ENCODE results near the gene NCL.

NCL gene

DNA sequence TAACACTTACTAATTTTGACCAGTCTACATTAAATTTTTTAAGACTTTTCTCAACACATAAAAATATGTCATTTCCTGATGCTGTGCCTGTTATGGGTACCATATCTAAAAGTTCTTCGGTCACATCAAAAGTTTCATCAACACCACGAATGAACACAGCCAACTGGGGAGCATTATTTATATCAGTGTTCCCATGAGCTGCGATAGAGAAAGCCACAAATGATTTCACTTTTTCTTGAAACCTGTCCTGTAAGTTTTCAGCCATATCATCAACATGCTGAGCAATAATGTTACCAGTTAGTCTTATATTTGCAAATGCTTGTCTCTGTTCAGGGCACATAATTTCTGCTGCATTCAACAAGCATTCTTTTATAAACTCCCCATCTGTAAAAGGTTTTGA lies 30.4 kb upstream of the NCL start:
- DNase-seq (ENCODE audit: low read depth): no peak
- H3K4me3 ChIP-seq (ENCODE audit: low read depth, low read length): no peak overlapping the region
- in situ Hi-C loops (cut with HindIII; ENCODE audit: low sequenced_read_pairs): no loop called here
- TF ChIP-seq, protein P1, sequence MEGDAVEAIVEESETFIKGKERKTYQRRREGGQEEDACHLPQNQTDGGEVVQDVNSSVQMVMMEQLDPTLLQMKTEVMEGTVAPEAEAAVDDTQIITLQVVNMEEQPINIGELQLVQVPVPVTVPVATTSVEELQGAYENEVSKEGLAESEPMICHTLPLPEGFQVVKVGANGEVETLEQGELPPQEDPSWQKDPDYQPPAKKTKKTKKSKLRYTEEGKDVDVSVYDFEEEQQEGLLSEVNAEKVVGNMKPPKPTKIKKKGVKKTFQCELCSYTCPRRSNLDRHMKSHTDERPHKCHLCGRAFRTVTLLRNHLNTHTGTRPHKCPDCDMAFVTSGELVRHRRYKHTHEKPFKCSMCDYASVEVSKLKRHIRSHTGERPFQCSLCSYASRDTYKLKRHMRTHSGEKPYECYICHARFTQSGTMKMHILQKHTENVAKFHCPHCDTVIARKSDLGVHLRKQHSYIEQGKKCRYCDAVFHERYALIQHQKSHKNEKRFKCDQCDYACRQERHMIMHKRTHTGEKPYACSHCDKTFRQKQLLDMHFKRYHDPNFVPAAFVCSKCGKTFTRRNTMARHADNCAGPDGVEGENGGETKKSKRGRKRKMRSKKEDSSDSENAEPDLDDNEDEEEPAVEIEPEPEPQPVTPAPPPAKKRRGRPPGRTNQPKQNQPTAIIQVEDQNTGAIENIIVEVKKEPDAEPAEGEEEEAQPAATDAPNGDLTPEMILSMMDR (IDR thresholded peaks at IDR 0.05; ENCODE audit: low read depth, low read length, missing control alignments): no peak

DNA sequence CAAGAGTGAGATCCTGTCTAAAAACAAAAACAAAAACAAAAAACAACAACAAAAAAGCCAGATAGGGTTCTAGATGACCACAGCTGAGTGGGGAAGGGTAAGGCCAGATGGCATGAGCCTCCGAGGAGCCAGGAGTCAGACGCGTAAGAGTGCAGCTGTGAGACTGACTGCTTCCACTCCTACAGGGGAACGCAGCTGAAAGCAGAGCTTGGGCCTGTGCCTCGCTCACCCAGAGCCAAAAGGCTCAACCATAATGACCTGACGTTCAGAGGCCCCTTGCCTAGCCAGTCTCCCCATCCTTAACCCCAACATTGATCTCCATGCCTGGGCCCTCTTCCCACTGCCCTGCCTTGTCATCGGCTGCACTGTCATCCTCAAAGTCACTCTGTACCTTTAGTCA lies 26.5 kb upstream of the NCL start:
- TF ChIP-seq, protein P1 (IDR thresholded peaks at IDR 0.05; ENCODE audit: low read depth, low read length, missing control alignments): no peak
- in situ Hi-C loops (cut with HindIII; ENCODE audit: low sequenced_read_pairs): no loop called here
- DNase-seq (ENCODE audit: low read depth): no peak
- H3K4me3 ChIP-seq (ENCODE audit: low read depth, low read length): no peak overlapping the region

DNA sequence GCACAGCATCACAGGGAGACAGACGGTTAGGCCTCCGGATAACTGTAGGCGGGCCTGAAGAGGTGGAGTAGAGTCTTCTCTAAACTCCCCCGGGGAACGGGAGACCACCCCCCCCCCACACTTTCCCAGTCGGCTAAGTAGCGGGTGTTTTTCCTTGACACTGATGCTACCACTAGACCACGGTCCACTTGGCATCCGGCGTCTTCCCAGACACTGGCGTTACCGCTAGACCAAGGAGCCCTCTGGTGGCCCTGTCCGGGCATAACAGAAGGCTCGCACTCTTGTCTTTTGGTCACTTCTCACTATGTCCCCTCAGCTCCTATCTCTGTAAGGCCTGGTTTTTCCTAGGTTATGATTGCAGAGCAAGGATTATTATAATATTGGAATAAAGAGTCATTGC lies 25.7 kb upstream of the NCL start:
- in situ Hi-C loops (cut with HindIII; ENCODE audit: low sequenced_read_pairs): no loop called here
- no peak for DNase-seq (ENCODE audit: low read depth)
- TF ChIP-seq, protein P1 (IDR thresholded peaks at IDR 0.05; ENCODE audit: low read depth, low read length, missing control alignments): peak; percentile 25
- H3K4me3 ChIP-seq (ENCODE audit: low read depth, low read length): no peak overlapping the region

DNA sequence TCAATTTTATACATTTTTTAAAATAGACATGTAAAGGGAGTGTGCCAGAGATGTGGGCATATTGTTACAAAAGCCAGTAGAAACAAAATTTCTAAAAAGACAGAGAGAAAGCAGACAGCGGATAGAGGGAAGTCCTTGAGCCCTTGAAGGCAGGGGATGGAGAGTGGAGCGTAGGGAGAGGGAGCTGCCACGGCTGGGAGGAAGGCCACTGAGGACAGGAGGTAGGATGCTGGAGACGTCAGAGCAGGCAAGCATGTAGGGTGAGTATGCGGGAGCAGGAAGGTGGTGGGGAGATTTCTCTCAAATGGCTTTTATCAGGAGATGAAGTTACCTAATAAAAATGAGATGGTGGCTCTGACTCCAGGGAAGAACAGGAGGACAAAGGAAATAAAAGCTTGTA lies 24.0 kb upstream of the NCL start:
- H3K4me3 ChIP-seq (ENCODE audit: low read depth, low read length): no peak overlapping the region
- no peak for DNase-seq (ENCODE audit: low read depth)
- in situ Hi-C loops (cut with HindIII; ENCODE audit: low sequenced_read_pairs): no loop called here
- TF ChIP-seq, protein P1 (IDR thresholded peaks at IDR 0.05; ENCODE audit: low read depth, low read length, missing control alignments): no peak

DNA sequence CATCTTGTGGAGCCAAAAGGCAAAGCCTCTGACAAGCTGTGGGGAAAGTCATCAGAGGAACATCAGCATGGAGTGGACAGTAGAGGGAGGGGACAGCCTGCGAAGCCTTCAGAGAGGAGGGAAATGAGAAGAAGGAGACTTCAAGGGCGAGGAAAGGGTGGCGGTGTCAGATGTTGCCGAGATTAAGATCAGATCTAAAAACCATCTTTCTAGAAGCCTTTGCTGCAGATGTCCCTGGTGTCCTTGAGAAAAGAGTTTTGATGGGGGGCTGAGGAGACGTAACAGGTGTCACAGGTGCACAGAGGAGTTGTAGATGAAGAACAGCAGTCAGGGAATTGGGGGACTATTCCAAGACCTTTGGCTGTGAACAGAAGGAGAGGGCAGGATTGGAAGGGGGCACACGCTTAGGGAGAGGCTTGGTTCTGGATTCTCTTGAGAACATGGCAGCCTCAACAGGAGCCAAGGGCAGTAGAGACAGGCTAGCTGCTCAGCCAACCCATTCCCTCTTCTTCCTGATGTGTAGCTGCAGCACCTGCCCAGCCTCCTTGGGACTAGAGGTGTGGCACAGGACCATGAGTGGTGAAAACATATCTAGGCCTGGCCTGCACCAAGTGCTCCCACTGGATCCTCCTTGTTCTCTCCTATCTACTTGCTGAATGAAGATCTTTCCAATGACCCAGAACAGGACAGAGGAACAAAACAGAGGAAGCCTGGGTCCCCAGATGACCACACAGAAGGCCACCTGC lies 22.7 kb upstream of the NCL start:
- no peak overlapping the region for H3K4me3 ChIP-seq (ENCODE audit: low read depth, low read length)
- TF ChIP-seq, protein P1 (IDR thresholded peaks at IDR 0.05; ENCODE audit: low read depth, low read length, missing control alignments): no peak
- in situ Hi-C loops (cut with HindIII; ENCODE audit: low sequenced_read_pairs): no loop called here
- DNase-seq (ENCODE audit: low read depth): no peak

DNA sequence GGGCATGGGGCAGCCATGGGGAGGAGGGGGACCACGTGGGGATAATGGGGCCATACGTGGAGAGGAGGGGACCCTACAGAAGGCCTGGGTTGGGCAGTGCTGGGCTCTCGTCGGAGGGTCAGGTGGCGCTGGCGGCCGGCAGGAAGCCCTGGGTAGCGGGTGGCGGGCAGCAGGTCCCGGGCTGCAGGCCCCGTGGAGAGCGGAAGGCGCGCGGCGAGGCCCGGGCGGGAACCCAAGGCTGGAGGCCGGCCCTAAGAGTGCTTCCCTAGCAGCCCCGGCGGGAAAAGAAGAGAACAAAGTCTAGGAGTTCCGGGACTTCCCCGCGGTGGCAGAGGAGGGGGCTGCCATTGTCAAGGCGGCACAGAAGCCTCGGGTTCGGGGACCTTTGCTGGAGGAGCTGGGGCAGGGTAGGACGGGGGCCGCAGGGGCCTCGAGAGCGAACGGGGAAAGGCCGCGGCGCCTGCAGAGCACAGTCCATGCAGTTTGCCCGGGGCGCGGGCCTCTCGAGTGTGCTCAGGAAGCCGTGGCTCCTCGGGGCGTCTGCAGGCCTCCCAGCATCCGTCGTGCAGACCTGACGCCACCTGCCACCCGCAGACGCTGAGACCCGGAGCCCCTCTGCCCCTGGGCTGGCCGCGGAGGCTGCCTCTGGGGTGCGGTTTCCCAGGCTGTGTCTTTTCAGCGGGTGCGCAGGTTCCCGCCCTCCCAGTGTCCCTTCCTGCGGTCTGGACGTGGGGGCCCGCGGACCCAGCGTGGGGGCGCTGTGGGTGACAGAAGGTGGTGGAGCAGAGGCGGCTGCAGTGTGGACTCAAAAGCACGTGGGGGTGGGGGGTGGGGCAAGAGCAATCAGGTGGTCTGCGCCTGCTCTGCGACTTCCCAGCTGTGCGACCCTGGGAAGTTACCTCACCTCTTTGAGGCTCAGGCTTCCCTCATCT lies 19.4 kb upstream of the NCL start:
- no peak for DNase-seq (ENCODE audit: low read depth)
- TF ChIP-seq, protein P1 (IDR thresholded peaks at IDR 0.05; ENCODE audit: low read depth, low read length, missing control alignments): no peak
- H3K4me3 ChIP-seq (ENCODE audit: low read depth, low read length): no peak overlapping the region

More for the DNA sequence above, 19.4 kb upstream of the NCL start:
- in situ Hi-C loops (cut with HindIII; ENCODE audit: low sequenced_read_pairs): no loop called here

Measured in astrocyte of the cerebellum (primary cell).